Measurements from ENCODE around the gene SELENOI.
"Not testable (repeated sequence)": the region's sequence is repeated elsewhere in the genome, so short reads cannot be mapped to it uniquely, and the experiment has no call there.

Gene SELENOI

DNA sequence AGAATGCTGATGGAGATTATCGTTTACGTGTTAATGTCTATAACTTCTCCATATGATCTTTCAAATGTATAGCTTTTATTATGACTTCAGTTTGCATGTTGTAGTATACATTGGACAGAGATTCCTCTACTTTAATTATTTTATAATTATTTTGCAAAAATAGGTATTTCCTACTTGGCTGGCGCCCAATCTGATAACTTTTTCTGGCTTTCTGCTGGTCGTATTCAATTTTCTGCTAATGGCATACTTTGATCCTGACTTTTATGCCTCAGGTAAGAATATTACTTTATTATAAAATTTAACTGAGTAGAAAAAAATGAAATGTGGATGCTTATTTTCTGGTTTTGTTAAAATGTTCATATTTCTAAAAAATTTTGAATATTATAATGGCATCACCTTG, 18.7 kb downstream of the SELENOI start:
- in situ Hi-C loops (cut with MboI; ENCODE audit: low sequenced_read_pairs, unreplicated experiment): no loop called here
- TF ChIP-seq, protein P1, sequence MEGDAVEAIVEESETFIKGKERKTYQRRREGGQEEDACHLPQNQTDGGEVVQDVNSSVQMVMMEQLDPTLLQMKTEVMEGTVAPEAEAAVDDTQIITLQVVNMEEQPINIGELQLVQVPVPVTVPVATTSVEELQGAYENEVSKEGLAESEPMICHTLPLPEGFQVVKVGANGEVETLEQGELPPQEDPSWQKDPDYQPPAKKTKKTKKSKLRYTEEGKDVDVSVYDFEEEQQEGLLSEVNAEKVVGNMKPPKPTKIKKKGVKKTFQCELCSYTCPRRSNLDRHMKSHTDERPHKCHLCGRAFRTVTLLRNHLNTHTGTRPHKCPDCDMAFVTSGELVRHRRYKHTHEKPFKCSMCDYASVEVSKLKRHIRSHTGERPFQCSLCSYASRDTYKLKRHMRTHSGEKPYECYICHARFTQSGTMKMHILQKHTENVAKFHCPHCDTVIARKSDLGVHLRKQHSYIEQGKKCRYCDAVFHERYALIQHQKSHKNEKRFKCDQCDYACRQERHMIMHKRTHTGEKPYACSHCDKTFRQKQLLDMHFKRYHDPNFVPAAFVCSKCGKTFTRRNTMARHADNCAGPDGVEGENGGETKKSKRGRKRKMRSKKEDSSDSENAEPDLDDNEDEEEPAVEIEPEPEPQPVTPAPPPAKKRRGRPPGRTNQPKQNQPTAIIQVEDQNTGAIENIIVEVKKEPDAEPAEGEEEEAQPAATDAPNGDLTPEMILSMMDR (IDR thresholded peaks at IDR 0.05; ENCODE audit: borderline replicate concordance, control extremely low read depth, extremely low read depth, insufficient read depth, missing control alignments): no peak
- no peak for DNase-seq (ENCODE audit: low spot score)

DNA sequence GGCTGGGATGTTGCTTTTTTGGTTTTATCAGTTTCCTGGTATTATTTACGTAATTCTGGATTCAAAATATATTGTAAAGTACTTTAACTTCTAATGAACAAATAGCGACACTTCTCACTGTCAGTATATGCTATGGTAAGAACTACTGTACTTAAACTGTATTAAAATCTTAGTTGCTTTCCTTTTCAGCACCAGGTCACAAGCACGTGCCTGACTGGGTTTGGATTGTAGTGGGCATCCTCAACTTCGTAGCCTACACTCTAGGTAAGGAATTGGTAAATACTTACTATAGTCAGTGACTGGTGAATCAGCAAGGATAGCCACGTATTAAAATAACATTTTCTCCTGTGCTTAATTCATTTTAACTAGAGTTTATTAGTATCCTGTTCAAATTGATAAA, 21.0 kb downstream of the SELENOI start:
- no peak for DNase-seq (ENCODE audit: low spot score)
- in situ Hi-C loops (cut with MboI; ENCODE audit: low sequenced_read_pairs, unreplicated experiment): no loop called here
- TF ChIP-seq, protein P1 (IDR thresholded peaks at IDR 0.05; ENCODE audit: borderline replicate concordance, control extremely low read depth, extremely low read depth, insufficient read depth, missing control alignments): no peak

DNA sequence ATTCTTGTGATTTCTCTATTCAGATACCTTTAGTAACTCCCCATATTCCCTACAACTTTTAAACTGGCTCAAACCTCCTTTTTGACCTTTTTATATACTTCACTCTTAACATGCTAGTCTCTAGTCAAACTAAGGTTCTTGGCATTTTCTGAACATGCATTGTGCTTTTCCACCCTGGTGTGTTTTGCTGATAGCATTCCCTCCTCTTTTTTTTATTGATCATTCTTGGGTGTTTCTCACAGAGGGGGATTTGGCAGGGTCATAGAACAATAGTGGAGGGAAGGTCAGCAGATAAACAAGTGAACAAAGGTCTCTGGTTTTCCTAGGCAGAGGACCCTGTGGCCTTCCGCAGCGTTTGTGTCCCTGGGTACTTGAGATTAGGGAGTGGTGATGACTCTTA, 23.7 kb downstream of the SELENOI start:
- DNase-seq (ENCODE audit: low spot score); in situ Hi-C loops (cut with MboI; ENCODE audit: low sequenced_read_pairs, unreplicated experiment): not testable (repeated sequence)

DNA sequence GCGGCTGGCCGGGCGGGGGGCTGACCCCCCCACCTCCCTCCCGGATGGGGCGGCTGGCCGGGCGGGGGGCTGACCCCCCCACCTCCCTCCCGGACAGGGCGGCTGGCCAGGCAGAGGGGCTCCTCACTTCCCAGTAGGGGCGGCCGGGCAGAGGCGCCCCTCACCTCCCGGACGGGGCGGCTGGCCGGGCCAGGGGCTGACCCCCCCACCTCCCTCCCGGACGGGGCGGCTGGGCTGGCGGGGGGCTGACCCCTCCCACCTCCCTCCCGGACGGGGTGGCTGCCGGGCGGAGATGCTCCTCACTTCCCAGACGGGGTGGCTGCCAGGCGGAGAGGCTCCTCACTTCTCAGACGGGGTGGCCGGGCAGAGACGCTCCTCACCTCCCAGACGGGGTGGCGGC, 25.0 kb downstream of the SELENOI start:
- DNase-seq (ENCODE audit: low spot score); in situ Hi-C loops (cut with MboI; ENCODE audit: low sequenced_read_pairs, unreplicated experiment): not testable (repeated sequence)

DNA sequence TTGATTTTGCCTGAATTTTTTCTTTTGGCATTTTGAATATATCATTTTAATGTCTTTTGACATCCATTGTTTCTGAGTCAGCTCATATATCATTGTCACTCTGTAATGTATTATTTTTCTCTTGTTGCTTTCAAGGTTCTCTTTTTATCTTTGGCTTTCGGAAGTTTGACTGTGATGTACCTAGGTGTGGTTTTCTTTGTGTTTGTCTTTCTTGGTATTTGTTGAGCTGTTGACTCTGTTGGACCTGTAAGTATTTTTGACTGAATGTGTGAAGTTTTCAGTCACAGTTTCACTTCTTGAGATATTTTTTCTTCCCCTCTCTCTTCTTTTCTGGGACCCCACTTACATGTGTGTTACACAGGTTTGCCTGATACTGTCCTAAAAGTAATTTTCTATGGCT, 30.9 kb downstream of the SELENOI start:
- TF ChIP-seq, protein P1 (IDR thresholded peaks at IDR 0.05; ENCODE audit: borderline replicate concordance, control extremely low read depth, extremely low read depth, insufficient read depth, missing control alignments): no peak
- in situ Hi-C loops (cut with MboI; ENCODE audit: low sequenced_read_pairs, unreplicated experiment): no loop called here
- no peak for DNase-seq (ENCODE audit: low spot score)

DNA sequence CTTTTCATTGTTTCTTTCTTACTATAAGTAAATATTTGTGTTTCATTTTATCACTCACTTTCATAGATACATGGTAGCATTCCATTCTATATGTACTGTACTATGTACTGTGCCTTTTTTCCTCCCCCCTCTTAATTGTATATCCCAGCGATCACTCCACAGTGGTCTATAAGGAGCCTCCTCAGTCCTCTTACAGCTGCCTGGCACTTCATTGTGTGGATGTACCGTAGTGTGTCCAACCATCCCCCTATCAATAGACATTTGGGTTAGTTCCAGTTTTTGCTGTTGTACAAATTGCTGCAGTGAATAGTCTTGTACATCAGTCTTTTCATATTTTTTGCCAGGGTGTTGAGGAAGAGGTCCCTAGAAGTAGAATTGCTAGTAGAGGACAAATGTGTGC, 34.3 kb downstream of the SELENOI start:
- in situ Hi-C loops (cut with MboI; ENCODE audit: low sequenced_read_pairs, unreplicated experiment): no loop called here
- no peak for DNase-seq (ENCODE audit: low spot score)
- TF ChIP-seq, protein P1 (IDR thresholded peaks at IDR 0.05; ENCODE audit: borderline replicate concordance, control extremely low read depth, extremely low read depth, insufficient read depth, missing control alignments): no peak

DNA sequence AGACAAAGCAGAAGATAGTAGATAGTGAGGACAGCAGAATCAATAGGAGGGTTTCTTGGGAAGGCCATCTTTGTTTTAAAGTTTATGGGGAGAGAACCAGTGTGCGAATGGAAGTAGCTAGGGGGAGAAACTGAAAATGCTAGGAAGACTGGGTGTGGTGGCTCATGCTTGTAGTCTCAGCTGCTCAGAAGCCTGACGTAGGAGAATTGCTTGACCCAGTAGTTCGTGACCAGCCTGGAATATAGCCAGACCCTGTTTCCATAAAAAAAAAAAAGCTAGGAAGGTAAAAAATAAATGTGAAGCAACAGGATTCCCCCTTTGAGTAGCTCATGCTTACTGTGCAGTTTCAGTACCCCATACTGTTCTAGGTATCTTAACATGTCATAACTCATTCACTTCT, 36.6 kb downstream of the SELENOI start:
- TF ChIP-seq, protein P1 (IDR thresholded peaks at IDR 0.05; ENCODE audit: borderline replicate concordance, control extremely low read depth, extremely low read depth, insufficient read depth, missing control alignments): no peak
- no peak for DNase-seq (ENCODE audit: low spot score)
- in situ Hi-C loops (cut with MboI; ENCODE audit: low sequenced_read_pairs, unreplicated experiment): no loop called here

DNA sequence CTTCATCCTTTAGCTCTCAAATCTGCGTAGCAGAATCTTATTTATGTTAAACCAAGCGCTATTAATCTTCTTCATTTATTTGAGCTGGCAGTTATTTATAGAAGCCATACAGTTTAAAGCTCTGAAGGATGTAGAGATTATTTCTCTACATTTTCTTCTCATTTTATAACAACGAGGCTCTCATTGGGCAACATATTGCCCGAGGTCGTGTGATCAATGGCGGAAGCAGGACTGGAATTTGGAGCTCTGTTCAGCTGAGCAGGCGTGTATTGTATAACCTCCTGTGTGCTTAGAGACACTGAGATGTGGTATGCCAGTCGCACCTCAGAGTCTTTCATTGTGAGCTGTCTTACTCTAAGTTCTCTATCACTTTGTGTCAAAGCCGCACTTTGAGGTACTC, 38.2 kb downstream of the SELENOI start:
- TF ChIP-seq, protein P1 (IDR thresholded peaks at IDR 0.05; ENCODE audit: borderline replicate concordance, control extremely low read depth, extremely low read depth, insufficient read depth, missing control alignments): no peak
- in situ Hi-C loops (cut with MboI; ENCODE audit: low sequenced_read_pairs, unreplicated experiment): no loop called here
- DNase-seq (ENCODE audit: low spot score): no peak
